GM19043 (cell line): ENCODE measurements around the gene PHLDA3.
A peak's percentile ranks its signal among the peaks of the same experiment; 100 is the strongest.

Experiments used
- ATAC-seq: cut with Tn5 transposase; IDR thresholded peaks from one replicate; pipeline ENCODE4 v1.9.1; 2021; ENCODE audit warnings: low read depth; ENCODE audit not compliant: unreplicated experiment

Gene PHLDA3

DNA sequence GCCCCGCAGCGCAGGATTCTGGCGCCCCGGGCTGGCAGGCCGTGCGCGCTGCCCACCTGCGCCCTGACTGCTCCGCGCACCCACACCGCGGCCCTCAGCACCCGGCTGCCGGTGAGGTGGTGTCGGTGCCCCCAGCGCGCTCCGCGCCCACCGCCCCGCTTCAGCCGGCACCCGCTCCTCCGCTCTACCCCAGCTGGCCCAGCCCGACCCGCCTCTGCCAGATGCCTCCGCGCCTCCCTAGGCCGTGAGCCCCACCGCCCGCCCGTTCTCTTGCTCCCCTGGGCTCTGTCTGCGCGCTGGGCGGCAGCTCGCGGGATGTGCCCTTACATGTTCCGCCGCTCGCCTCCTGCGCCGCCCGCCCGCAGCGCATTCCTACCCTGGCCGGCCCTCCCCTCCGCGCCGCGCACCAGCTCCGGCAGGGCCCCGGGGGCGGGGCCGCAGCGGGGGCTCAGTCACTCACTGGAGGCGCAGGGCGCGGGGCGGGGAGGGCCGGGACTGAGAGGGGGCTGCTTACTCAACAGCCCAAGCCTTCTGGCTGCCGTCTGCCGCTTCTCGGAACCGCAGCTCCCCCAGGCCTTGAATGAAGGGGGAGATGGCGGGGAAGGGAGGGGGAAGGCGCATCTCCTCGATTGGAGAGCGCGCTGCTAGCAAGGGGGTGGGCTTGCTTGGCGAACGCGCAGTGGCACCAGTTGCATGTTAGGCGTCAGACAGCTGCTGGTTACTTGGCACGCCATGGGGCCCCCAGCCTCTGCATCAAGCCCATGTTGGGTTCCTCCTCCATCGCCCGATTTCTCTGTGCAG is at the start of gene PHLDA3:
Gene PHLDA3 (minus strand): TSS at position 345 of the 801 bp plus-strand sequence. CDS start 402 bp downstream, outside the sequence.
- peak; percentile 75 for ATAC-seq

DNA sequence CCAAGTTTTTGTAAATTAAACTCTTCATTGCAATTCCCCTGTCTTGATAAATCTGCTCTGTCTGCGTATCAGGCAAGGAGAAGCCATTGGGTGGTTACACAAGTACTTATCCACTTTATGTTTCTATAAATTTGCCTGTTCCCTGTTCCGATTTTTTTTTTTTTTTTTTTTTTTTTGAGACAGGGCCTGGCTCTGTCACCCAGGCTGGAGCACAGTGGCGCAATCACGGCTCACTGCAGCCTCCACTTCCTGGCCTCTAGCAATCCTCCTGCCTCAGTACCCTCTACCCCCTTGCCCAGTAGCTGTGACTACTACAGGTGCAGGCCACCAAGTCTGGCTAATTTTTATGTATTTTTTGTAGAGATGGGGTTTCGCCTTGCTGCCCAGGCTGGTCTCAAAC is 49.1 kb upstream of the PHLDA3 start:
- no peak for ATAC-seq

- no peak for ATAC-seq
Observed at GRCh38 chr1:201517631-201518030, 48.6 kb upstream of the PHLDA3 start.

- no peak for ATAC-seq
Observed at GRCh38 chr1:201516511-201517127, 47.6 kb upstream of the PHLDA3 start.

DNA sequence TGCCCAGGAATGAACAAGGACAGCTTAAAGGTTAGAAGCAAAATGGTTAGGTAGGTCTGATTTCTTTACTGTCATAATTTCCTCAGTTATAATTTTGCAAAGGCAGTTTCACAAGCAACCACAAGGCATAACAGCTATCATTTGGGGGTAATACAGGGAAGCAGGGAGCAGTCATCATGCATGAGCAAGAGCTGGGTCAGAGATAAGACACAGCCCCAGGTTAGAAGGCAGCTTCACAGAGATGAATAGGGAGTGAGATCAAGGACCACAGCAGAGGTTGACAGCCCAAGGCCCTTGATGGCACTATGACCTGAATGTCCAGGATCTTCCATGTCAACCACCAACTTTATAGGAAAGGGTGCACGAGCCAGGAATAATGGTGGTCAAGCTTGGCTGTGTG is 46.9 kb upstream of the PHLDA3 start:
- ATAC-seq = no peak

DNA sequence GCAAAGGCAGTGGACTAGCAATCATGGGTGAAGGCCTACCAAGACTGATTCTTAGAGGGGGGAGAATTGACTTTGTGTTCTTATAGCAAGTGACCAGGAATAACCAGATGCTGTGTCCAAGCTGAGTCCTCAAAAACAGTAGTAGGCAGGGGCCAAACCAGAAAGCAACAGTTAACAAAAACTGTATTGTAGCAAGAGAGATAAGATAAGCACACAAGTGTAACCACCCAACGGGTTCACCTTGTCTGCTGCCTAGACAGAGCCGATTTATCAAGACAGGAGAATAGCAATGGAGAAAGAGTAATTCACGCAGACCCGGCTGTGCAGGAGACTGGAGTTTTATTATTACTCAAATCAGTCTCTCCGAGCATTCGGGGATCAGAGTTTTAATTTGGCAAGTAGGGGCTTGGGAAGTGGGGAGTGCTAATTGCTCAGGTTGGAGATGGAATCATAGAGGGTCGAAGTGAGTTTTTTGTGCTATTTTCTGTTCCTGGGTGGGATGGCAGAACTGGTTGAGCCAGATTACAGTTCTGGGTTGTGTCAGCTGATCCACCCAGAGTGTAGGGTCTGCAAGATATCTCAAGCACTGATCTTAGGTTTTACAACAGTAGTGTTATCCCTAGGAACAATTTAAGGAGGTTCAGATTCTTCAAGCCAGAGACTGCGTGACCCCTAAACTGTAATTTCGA is 46.2 kb upstream of the PHLDA3 start:
- ATAC-seq = no peak

DNA sequence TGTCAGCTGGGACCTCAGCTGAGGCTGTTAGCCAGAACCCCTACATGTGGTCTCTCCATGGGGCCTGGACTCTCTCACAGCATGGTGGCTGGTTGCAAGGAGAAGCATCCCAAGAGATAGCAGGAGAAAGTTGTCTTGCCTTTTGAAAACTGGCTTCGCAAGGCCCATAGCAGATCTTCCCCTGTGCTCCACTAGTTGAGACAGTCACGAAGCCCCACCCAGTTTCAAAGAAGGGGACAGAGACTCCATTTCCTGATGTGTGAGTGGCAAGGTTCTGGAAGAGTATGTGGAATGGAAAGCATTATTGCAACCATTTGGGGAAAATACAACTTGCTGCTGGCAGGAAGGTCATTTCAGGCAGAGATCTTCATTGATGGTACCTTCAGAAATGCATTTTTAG is 45.5 kb upstream of the PHLDA3 start:
- ATAC-seq = no peak

DNA sequence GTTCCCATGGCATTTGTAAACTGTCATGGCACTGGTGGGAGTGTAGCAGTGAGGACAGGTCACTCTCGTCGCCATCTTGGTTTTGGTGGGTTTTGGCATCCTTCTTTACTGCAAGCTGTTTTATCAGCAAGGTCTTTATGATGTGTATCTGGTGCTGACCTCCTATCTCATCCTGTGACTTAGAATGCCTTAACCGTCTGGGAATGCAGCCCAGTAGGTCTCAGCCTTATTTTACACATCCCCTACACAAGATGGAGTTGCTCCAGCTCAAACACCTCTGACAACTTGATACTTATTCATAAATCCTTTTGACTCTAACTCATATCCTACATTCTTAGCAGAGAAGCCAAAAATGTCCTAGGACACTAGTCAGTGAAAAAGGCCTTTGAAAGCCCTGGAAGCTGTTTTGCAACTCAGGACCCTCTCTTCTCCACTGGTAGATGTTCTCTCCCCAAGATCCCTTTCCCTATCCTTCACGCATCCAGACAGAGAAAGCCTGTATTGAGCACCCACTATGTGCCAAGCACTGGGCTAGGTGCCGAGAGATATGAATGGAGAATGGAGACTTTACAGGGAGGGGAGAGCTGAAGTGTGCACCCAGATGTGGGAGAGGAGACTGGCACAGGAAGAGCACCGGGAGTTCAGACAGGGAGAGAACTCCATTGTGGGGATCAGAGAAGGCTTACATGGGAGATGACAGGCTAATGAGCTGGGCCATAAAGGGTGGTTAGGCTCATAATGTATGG is 44.7 kb upstream of the PHLDA3 start:
- ATAC-seq = no peak

- ATAC-seq = no peak
Observed at GRCh38 chr1:201511941-201512539, 43.1 kb upstream of the PHLDA3 start.

GRCh38 chr1:201511396-201511940 is 42.5 kb upstream of the PHLDA3 start:
- no peak for ATAC-seq

GRCh38 chr1:201510734-201511133 is 41.7 kb upstream of the PHLDA3 start:
- ATAC-seq = no peak

DNA sequence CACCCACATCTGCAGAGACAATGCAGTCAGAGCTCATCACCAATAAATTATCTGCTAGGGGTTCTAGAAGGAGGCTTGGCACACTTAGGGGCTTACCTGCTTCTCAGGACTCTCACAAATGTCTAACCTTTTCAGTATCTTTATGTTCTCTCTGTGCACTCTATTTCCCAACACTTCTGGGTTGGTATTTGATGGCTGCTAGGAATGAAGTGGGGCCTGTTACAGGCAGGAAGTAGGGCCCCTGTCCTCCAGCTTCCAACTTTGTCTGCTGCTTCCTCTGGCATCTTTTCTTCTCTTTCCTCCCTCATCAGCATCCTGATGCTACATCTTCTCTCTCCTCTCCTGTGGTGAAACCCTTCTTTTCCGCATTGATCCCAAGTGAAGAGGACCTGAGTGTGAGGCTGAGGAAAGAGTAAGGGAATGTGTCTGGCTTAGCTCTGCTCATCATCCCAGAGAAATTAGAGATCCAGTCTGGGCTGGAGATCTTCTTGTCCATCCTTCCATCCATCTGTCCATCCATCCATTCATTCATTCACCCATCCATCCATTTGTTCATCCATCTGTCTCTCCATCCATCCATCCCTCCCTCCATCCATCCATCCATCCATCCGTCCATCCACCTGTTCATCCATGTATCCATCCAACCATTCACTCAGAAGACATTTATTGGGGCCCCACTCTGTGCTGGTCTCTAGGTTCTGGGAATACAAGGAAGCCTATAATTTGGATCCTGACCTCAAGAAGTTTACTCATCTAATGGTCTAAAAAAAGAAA is 40.8 kb upstream of the PHLDA3 start:
- no peak for ATAC-seq

- no peak for ATAC-seq
Observed at GRCh38 chr1:201508809-201509208, 39.8 kb upstream of the PHLDA3 start.

DNA sequence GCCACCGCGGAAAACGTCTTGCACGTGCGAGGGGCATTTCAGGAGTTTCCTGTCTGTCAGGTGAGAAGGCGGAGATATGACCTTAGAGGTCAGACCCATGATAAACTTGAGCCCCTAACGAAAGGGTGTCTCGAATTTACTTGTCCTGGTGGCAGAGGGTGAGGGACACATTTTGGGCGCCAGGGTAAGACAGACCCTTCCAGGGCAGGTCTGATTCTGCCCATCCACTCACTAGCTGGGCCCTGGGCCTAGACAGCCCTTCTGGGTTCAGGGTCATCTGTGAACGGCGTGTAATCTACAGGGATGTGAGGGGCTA is 38.3 kb upstream of the PHLDA3 start:
- peak; percentile 11 for ATAC-seq

DNA sequence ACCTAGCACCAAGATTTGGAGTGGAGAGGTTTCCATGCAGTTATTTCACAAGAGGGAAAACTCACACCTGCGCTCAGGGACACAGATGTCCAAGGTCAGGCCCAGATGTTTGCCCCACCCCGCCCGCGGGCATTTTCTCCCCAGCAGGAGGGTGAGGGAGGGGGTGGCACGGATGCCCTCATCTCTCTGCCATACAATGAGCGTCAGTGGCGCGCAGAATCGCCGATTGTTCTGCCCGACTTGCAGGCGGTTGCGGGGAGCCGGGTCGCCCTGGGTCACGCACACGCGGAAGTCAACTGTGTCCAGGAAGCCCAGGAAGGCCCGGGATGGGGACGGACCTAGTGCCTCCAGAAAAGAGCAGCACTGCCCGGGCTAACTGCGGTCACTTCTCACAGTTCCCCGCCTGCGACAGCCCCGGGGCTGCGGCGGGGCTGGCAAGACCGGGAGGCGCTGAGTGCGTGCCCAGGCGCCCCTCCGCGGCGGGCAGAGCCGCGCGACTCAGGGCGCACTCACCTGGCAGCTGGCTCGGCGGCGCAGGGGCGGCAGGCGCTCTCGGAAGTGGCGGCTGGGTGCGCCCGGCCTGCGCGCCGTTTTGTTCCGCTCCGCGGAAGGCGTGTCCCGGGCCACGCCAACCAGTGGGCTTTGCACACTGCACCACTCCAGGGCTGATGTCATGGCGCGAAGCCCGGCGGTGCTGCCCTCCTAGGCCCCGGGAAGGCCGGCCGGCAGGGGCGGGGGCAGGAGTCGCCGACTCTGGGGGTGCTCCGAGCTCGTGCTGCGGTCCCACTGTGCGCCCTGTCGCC is 37.8 kb upstream of the PHLDA3 start, which contains the start of gene CSRP1:
Gene CSRP1 (minus strand): TSS at position 567 of the 803 bp plus-strand sequence. CDS start 10,820 bp downstream, outside the sequence.
- ATAC-seq = peak; percentile 93

- no peak for ATAC-seq
Observed at GRCh38 chr1:201506092-201506491, 37.1 kb upstream of the PHLDA3 start.

- no peak for ATAC-seq
Observed at GRCh38 chr1:201505503-201505890, 36.5 kb upstream of the PHLDA3 start.

DNA sequence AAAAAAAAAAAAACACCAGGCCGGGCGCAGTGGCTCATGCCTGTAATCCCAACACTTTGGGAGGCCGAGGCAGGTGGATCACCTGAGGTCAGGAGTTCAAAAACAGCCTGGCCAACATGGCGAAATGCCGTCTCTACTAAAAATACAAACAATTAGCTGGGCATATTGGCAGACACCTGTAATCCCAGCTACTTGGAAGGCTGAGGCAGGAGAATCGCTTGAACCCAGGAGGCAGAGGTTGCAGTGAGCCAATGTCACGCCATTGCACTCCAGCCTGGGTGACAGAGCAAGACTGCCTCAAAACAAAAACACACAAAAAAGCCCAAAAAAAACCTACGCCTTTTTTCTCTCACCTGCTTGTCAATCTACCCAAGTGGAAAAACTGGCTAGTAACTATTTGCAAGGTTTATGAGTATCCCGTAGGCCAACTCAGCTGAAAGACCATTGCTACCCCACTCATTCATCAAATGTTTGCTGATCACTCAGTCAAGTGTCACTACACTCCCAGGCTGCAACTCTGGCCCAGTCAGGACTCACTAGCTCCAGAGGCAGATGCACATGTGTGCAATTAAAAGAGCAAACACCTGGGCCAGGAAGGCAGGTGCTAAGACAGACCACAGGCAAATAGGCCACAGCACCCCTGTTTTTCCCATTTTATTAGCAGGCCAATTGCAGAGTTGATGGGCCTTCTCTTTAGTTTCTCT is 36.0 kb upstream of the PHLDA3 start:
- ATAC-seq = no peak
